SK-N-MC (cell line): ENCODE measurements around the gene KCNJ6.

Experiments used
- DNase-seq: peaks from one replicate; pipeline ENCODE4 v3.0.0-alpha.2; 2011; ENCODE audit warnings: low read depth, low spot score
- H3K27ac ChIP-seq: fragments of 200-600 bp; sonication (generic); 2 replicates; pipeline ENCODE4 v1.5.1; 2016; ENCODE audit warnings: mixed run types
- H3K36me3 ChIP-seq: fragments of 200-600 bp; sonication (generic); 2 replicates; pipeline ENCODE4 v1.6.1; 2017; ENCODE audit warnings: antibody characterized with exemption, low read length, mixed read lengths; ENCODE audit not compliant: insufficient read depth
- H3K4me3 ChIP-seq: fragments of 200-600 bp; sonication (generic); 2 replicates; pipeline ENCODE4 v1.5.1; 2016
- H3K9ac ChIP-seq: fragments of 200-600 bp; sonication (generic); 2 replicates; pipeline ENCODE4 v1.8.0; 2017; ENCODE audit warnings: mixed run types, mixed read lengths; ENCODE audit not compliant: insufficient read length
- H3K9me3 ChIP-seq: fragments of 200-600 bp; sonication (generic); 2 replicates; pipeline ENCODE4 v1.6.1; 2017; ENCODE audit warnings: low read depth, mild to moderate bottlenecking, antibody characterized with exemption, low read length, moderate library complexity, mixed read lengths
- EZH2 ChIP-seq: fragments of 200-600 bp; sonication (generic); IDR thresholded peaks from one replicate; pipeline ENCODE4 v1.6.1; 2017; ENCODE audit warnings: antibody characterized with exemption
- FOXP2 ChIP-seq: optimal IDR thresholded peaks from 2 replicates; pipeline ENCODE3; 2011; ENCODE audit warnings: mild to moderate bottlenecking, moderate library complexity; ENCODE audit not compliant: insufficient read depth; ENCODE audit errors: extremely low read length, control extremely low read depth
- POLR2AphosphoS5 ChIP-seq: IDR thresholded peaks from 2 replicates; pipeline ENCODE4 v1.6.1; 2012; ENCODE audit warnings: mild to moderate bottlenecking, low read depth, low read length, borderline replicate concordance

KCNJ6 gene

DNA sequence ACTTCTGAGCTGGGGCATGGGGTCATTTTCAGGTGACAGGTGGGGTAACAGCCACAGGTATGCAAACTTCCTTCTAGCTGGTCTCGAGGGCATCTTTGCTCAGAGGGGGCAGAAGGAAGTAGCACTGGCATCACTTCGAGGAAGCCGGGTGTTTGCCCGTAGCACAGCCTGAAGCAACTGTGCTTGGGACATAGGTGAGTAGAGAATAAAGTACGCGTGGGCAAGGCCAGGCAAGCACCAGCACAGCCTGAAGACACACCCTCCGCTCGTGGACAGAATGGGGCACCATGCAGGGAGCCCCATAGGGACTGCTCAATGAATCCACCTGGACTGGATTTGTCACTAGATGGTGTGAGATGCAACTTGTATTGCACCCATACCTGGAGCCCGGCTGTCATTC lies 167.1 kb downstream of the KCNJ6 start:
- no peak for DNase-seq
- no peak overlapping the region for H3K27ac ChIP-seq
- no peak overlapping the region for H3K4me3 ChIP-seq
- no peak overlapping the region for H3K9ac ChIP-seq
- no peaks in the 10 kb centered on the region for H3K9me3 ChIP-seq
- no peak for TF ChIP-seq EZH2
- no peak for TF ChIP-seq FOXP2
- no peak for TF ChIP-seq POLR2AphosphoS5
- no peaks in the 10 kb centered on the region for H3K36me3 ChIP-seq

DNA sequence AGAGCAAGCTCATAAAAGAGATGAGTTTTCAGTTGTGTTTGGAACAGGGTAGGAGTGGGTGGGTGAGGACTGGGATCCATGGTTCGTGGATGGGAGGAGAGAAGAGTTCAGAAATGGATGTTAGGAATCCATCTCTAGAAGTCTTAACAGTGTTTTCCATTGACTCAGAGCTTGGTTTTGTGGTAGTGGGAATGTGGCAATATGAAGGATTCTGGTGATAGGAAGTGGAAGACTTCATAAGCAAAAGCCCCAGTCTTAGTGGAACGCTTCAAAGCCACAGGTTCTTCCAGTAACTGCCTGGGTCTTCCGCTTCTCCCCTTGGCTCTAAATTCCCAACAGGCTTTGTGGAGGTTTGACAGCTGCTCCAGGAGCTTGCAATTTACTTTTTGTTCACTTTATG lies 167.9 kb downstream of the KCNJ6 start:
- TF ChIP-seq EZH2 (no peak), FOXP2 (no peak), POLR2AphosphoS5 (no peak)
- H3K36me3 ChIP-seq = no peaks in the 10 kb centered on the region
- no peak overlapping the region for H3K9ac ChIP-seq
- DNase-seq = no peak
- H3K27ac ChIP-seq = no peak overlapping the region
- no peaks in the 10 kb centered on the region for H3K9me3 ChIP-seq
- no peak overlapping the region for H3K4me3 ChIP-seq

DNA sequence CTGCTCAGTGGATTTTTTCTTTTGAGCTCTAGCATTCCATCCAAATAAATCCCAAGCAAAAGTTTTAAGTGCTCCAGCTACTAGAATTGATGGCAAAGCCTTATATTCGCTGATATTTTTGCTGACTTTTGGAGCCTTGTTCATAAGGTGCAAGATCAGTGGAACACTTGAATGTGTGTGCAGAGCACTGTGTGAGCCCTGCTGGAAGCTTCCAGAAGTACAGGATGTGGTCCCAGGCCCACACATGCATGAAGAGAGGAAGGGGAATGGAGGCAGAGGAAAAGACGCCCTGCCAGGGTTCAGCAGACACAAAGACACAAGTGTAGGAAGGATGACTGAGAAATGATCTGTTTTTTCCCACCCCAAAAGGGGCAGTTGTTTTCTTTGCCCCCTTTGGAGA lies 169.4 kb downstream of the KCNJ6 start:
- TF ChIP-seq EZH2 (no peak), POLR2AphosphoS5 (no peak), FOXP2 (no peak)
- no peak for DNase-seq
- no peak overlapping the region for H3K4me3 ChIP-seq
- H3K9me3 ChIP-seq = no peaks in the 10 kb centered on the region
- no peak overlapping the region for H3K27ac ChIP-seq
- no peak overlapping the region for H3K9ac ChIP-seq
- no peaks in the 10 kb centered on the region for H3K36me3 ChIP-seq

DNA sequence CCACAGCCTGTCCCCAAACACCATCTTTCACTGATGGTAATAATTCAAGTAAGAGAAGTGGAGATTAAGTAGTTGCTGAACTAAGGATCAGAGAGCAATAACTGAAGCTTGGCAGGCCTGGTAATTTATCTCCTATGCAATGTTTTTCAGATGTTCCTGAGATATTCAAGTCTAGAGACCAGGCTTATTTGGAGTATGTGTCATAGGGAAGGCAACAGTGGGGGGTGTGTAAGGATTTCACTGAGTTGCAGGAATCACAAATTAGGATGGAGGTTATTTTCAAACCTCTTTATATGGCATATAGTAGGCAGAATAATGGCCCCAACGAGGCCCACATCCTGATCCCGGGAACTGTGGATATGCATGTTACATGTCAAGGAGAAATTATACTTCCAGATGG lies 171.7 kb downstream of the KCNJ6 start:
- H3K9ac ChIP-seq = no peak overlapping the region
- no peaks in the 10 kb centered on the region for H3K9me3 ChIP-seq
- no peak for DNase-seq
- no peak overlapping the region for H3K4me3 ChIP-seq
- no peaks in the 10 kb centered on the region for H3K36me3 ChIP-seq
- TF ChIP-seq FOXP2 (no peak), EZH2 (no peak), POLR2AphosphoS5 (no peak)
- no peak overlapping the region for H3K27ac ChIP-seq

DNA sequence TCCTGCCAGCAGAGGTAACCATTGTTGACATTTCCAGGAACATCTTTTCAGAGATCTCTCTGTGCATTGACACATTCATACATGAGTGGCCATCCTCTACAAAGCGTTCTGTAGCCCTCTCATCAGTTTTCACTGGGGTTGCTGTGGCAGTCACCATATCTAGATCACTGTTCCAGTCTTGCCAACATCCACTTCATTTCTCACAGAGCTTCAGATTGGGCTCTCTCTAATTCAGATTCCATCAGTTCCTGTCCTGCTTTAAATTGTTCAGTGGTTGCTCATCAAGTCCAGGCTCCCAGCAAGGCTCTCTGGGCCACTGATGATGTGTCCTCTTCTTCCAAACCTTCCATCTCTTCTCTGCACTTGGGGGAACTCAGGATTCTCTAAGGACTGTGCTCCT lies 173.7 kb downstream of the KCNJ6 start:
- Histone ChIP-seq H3K4me3 (no peak overlapping the region), H3K9ac (no peak overlapping the region), H3K36me3 (no peaks in the 10 kb centered on the region), H3K9me3 (no peaks in the 10 kb centered on the region), H3K27ac (no peak overlapping the region)
- DNase-seq = no peak
- TF ChIP-seq POLR2AphosphoS5 (no peak), FOXP2 (no peak), EZH2 (no peak)

DNA sequence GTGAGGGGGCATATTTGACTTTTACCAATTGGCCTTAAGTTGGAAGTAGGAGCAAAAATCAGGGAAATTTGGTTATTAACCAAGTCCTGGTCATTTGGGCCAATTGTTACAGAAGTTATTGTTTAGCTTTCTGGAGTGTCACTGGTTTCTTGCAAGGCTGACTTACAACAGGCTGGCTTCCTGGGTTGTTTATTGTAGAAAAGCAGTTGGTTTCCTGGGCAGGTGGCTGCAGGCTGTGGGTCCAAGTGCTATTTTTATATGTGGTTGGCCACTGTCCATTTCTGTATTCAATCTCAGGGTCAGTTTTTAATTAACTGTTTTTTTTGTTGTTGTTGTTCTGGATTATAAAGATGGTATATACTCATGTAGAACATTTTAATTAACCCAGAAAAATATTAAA lies 174.1 kb downstream of the KCNJ6 start:
- Histone ChIP-seq H3K27ac (no peak overlapping the region), H3K9ac (no peak overlapping the region), H3K4me3 (no peak overlapping the region), H3K9me3 (no peaks in the 10 kb centered on the region), H3K36me3 (no peaks in the 10 kb centered on the region)
- DNase-seq = no peak
- TF ChIP-seq EZH2 (no peak), FOXP2 (no peak), POLR2AphosphoS5 (no peak)

DNA sequence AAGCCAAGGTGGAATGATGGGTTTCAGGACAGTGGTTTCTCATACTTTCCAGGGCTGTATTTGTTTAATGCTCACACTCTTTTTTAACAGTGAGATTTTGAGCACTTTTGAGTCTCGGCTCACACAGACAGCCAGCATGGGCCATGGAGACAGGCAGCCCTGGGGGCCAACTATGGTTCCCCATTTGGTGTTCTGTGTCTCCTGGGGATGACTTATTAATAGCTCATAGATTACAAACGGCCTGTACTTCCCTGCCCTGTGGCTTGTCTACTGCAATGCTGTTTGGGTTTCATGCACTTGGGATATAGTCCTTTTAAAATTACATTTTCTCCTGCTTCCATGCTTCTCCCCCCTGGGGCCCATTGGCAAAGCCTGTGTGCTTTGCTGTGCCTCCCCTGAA lies 178.3 kb downstream of the KCNJ6 start:
- TF ChIP-seq FOXP2 (no peak), POLR2AphosphoS5 (no peak), EZH2 (no peak)

DNA sequence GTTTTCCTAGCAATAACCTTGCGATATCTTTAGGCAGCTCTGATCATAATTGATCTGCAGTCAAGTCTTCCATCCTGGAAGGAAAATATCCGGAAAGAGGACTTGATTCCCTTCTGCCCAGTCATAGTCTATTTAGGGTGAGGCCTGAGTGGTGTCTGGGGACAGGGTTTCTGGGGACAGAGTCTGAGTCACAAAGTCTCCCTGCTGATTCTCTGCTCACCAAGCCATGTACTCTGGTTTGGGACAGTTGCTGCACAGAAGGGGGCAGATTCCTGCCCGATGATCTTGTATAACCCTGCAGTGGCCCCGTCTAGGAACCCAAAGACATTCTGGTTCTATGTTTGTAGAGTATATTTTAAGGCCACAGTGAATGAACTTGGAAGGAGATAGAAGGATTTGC lies 178.8 kb downstream of the KCNJ6 start:
- DNase-seq = no peak
- TF ChIP-seq EZH2 (no peak), POLR2AphosphoS5 (no peak), FOXP2 (no peak)
- Histone ChIP-seq H3K27ac (no peak overlapping the region), H3K9ac (no peak overlapping the region), H3K36me3 (no peaks in the 10 kb centered on the region), H3K4me3 (no peak overlapping the region), H3K9me3 (no peaks in the 10 kb centered on the region)

More for the DNA sequence above, 178.3 kb downstream of the KCNJ6 start:
- Histone ChIP-seq H3K4me3 (no peak overlapping the region), H3K9me3 (no peaks in the 10 kb centered on the region), H3K36me3 (no peaks in the 10 kb centered on the region), H3K27ac (no peak overlapping the region), H3K9ac (no peak overlapping the region)
- DNase-seq = no peak

DNA sequence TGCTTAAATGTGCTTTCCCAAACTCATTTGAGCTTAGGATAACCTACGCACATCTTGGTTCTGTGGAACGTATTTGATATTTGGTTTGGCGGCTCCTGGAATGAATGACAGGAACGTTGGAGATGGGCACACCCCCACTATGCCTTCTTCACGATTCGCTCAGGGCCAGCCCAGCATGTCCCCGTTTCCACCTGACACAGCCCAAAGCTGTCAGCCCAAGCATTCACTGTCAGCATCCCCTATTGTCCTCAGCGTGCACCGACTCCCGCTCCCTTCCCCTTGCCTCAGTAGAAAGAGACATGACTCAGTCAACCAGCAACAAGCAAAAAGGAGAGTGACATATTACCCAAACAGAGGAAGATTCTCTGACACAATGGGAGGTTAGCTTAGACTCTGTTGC lies 181.4 kb downstream of the KCNJ6 start:
- no peaks in the 10 kb centered on the region for H3K9me3 ChIP-seq
- no peak overlapping the region for H3K4me3 ChIP-seq
- no peak for DNase-seq
- TF ChIP-seq FOXP2 = no peak
- TF ChIP-seq EZH2 = no peak
- no peak overlapping the region for H3K27ac ChIP-seq
- H3K36me3 ChIP-seq = no peaks in the 10 kb centered on the region
- no peak overlapping the region for H3K9ac ChIP-seq

DNA sequence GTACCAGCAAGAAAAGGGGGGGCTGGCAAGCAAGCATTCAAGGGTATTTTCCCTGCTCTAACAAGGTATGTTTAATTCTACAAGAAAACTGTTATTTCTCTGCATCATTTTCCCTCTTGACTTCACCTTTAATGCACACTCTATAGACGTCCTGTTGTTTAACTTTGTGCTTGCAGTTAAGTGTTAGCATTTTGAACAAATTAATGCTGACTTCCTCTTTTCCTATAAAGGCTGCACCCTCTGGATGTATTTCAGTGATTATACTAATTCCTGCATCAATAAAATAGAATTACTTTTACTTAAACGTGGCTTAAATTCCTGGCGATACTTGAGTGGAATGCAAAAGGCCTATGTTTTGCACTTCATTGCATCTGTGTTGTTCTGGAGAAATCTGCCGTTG lies 183.3 kb downstream of the KCNJ6 start:
- DNase-seq = no peak
- no peak for TF ChIP-seq FOXP2
- no peak for TF ChIP-seq POLR2AphosphoS5
- no peak for TF ChIP-seq EZH2
- H3K4me3 ChIP-seq = no peak overlapping the region
- H3K27ac ChIP-seq = no peak overlapping the region
- no peak overlapping the region for H3K9ac ChIP-seq
- H3K36me3 ChIP-seq = no peaks in the 10 kb centered on the region
- H3K9me3 ChIP-seq = no peaks in the 10 kb centered on the region
